ENCODE measurements around the gene NSRP1.
"Not testable (repeated sequence)": the region's sequence is repeated elsewhere in the genome, so short reads cannot be mapped to it uniquely, and the experiment has no call there.

The NSRP1 gene

DNA sequence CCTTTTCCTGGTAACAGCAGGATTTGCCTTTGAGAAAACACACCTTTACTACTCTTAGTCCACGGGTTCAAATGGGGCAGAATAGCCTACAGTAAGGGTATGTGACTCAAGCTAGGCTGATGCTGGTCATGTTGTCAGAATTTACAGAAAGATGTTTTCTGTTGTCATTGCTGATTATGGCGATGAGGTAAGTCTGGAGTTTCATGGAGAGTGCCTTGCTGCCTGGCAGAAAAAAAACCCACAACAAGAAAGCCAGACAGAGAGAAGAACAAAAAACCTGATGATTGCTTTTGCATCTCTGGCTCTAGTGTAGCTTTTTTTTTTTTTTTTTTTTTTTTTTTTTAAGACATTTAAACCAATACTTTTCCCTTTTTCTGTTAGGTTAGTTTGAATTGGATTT lies 71.0 kb downstream of the NSRP1 start:
- DNase-seq (ENCODE audit: low read depth) = no peak

DNA sequence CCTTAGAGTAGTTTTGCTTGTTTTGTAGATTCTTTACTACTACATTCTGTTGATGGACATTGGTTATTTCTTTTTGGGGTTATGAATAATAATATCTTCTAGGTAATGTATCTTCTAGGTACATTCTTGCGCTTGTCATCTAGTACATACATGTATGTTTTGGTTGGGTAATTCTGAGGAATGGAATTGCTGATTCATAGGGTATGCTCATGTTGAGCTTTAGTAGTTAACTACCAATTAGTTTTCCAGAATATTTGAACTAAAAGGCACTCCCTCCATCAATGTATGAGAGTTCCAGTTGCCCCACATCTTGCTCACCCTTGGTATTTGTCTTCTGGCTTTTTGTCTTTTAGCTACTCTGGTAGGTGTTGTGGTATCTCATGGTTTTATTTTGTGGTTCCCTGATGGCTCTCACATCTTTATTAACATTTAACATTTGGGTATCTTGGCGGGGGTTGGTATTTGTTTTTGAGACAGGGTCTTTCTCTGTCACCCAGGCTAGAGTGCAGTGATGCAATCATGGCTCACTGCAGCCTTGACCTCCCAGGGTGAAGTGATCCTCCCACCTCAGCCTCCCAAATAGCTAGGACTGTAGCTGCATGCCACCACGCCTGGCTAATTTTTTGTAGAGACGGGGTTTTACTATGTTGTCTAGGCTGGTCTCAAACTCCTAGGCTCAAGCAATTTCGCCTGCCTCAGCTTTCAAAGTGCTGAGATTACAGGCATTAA lies 71.8 kb downstream of the NSRP1 start:
- DNase-seq (ENCODE audit: low read depth) = no peak

DNA sequence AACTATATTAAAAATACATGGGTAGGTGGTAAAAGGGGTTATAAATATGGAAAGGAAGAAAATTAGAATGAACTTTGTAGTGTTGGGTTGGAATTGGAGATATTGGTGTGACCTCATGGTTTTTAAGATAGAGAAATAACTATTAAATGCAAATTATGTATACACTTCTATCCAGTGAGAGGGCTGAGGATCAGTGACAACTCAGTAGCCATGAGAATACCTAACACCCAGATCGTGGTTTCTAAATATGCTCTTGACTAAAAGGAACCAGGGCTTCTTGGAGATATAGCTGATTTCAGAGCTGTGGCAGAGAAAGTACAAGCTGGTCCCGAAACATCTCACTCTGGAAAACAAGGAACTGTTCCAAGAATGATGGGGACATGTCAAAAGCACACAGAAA lies 74.5 kb downstream of the NSRP1 start:
- no peak for DNase-seq (ENCODE audit: low read depth)

GRCh38 chr17:30196504-30196903 lies 79.9 kb downstream of the NSRP1 start:
- DNase-seq (ENCODE audit: low read depth) = no peak

DNA sequence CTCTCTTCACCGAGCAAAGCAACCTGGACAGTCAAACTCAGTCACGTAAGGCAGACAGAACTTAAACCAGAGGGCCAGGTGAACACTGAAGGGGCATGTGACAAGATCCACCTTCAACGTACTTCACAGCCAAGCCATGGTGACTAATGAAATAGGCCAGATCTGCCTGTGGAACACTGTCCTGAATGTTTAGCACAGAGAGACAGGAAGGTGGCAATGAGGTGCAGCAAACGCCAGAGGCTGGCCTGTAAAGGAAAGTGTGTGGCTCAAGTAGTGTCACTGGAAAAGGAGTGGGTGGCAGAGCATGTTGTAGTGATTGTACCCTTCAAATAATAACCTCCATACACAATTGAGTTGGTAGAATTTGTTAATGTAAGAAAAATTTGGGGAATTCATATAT lies 80.8 kb downstream of the NSRP1 start:
- no peak for DNase-seq (ENCODE audit: low read depth)

GRCh38 chr17:30199600-30199999 lies 83.0 kb downstream of the NSRP1 start:
- no peak for DNase-seq (ENCODE audit: low read depth)

DNA sequence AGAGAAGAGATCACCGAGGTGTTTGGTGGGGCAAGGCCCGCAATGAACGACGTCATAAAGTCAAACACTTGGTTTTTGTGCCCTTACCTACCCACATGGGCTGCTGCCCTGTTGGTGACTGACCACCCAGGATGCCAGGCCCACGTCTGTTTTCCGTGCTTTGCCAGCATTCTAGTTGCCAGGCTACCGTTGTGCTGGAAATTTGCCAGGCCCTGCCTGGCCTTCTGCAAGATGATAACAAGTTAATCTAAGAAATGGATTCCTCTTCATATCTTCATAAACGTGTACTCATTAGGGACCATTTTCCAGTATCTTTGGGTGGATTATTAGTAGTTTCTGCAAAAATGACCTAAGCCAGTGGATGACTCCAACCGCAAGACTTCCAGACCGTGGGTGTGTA lies 83.5 kb downstream of the NSRP1 start:
- DNase-seq (ENCODE audit: low read depth) = no peak

DNA sequence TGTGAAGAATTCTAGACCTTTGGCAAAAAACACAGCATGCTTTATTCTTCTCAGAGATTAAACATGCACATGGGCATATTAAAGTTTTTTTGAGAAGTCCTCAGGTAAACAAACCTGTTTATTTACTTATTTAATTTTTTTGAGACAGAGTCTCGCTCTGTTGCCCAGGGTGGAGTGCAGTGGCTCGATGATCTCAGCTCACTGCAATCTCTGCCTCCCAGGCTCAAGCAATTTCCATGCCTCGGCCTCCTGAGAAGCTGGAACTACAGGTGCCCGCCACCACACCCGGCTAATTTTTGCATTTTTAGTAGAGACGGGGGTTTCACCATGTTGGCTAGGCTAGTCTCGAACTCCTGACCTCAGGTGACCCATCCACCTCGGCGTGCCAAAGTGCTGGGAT lies 84.0 kb downstream of the NSRP1 start:
- DNase-seq (ENCODE audit: low read depth) = not testable (repeated sequence)

DNA sequence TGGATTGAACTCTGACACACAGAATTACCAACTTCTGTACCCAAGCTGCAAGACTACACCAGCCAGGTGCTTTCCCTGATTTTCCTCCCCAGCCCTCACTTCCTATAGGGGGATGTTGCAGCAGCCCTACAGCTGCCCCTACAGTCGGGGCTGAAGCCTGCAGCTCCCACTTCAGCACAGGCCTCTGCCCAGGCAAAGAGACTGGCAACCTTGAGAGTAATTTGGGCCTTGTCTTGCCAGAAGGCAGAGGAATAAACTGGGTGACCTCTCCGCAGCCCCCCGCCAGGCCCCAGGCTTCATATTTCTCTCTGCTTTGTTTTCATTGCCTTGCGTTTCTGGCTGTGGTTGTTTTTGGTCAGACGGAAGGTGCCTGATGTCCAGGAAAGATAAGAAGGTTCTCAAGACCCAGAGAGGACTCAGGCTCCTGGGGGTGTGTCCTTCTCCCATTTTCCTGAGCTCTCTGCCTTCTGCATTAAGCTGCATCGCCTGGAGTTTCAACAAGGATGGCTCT lies 86.9 kb downstream of the NSRP1 start:
- DNase-seq (ENCODE audit: low read depth) = no peak

GRCh38 chr17:30207655-30208054 lies 91.0 kb downstream of the NSRP1 start:
- no peak for DNase-seq (ENCODE audit: low read depth)

GRCh38 chr17:30208214-30208613 lies 91.6 kb downstream of the NSRP1 start:
- no peak for DNase-seq (ENCODE audit: low read depth)

GRCh38 chr17:30209930-30210329 lies 93.3 kb downstream of the NSRP1 start:
- no peak for DNase-seq (ENCODE audit: low read depth)

GRCh38 chr17:30210366-30210765 lies 93.8 kb downstream of the NSRP1 start:
- no peak for DNase-seq (ENCODE audit: low read depth)

DNA sequence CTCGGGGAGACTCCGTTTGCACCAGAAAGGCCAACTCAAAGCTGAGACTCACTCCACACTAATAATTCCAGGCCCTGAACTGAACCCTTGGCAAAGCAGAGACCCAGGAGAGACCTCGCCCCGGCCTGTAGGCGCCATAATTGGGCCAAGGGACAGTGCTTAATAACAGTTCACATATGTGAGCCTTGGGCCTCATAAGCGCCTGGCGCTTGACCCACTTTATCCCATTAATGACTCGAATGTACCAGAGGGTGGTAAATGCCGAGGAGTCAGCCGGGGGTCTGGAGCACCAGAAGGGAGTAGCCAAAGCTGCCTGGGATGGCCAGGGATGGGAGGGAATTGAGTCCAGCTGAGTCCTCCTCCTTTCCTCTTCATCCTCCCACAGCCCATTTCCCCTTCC lies 94.3 kb downstream of the NSRP1 start:
- DNase-seq (ENCODE audit: low read depth) = no peak

- DNase-seq (ENCODE audit: low read depth) = no peak
These were observed 94.8 kb downstream of the NSRP1 start for GRCh38 chr17:30211371-30211770.

DNA sequence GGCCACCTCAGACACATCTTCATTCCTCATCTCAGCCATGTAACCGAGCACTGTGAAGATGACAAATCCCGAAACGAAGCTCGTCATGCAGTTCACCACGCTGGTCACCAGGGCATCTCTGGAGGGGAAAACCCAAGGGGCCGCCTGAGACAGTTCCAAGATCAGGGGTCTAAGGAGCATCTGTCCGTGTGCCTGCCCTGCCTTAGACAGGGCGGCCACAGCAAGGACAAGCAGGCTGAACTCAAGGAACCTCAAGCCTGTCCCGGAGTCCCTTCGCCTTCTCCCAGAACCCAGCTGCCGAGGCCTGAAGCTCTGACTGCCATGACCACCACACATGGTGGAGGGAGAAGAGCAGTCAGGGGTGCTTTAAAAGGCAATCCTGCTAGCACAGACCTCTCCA lies 96.1 kb downstream of the NSRP1 start:
- DNase-seq (ENCODE audit: low read depth) = no peak

DNA sequence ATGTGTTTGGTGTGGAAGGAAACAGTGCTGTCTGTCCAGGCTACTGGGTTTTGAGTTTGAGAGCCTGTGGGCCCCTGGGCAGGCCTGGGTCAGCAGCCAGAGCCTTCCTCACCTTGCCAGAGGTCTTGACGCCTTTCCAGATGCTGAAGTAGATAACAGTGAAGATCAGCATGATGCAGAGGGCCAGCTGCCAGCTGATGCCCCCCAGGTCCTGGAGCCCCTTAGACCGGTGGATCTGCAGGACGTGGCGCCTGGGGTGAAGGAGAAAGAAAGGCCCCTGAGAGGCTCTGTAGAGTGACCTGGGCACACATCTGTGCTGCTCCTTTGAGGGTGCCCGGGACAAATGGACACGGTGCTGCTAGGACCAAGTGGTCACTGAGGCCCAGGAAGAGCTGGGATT lies 100.4 kb downstream of the NSRP1 start:
- DNase-seq (ENCODE audit: low read depth) = no peak

DNA sequence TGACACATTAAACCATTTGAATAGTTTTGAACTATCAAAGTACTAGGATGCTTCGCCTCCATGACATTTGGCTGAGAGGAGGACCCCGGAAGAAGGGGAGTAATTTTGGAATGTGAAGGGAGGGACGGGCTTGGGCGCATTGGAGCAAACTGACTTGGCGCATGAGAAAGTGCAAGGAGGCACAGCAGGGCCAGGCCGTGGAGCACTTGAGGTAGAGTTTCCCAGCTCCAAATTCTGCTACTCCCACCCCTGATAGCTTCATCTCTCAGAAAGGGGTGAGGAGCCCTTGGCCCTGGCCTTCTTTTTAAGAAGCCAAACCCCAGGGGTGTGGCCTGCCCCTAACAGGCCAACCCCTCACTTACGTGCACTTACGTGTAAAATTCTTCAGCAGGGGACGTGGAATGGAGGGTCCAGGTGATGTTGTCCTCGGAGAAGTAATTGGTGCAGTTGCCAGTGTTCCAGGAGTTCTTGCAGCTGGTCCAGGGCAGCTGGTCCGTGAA lies 101.2 kb downstream of the NSRP1 start:
- no peak for DNase-seq (ENCODE audit: low read depth)

GRCh38 chr17:30218799-30219198 lies 102.2 kb downstream of the NSRP1 start:
- no peak for DNase-seq (ENCODE audit: low read depth)

DNA sequence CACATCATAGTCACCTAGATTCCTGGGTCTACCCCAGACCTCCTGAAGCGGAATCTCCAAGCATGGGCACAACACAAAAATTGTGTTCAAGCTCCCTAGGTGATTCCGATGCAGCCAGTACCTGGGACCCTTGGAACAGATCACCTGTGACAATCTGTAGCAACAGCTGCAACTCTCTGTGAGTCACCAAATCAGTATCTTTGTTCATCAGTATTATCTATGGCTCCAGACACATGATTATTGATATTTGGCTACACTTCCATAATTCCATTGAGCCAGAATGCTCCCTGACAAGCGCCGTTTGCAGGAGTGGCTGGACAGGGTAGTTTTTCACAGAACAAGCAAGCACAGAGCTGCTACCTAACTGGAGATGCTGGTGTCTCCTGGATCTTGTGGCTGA lies 102.7 kb downstream of the NSRP1 start:
- DNase-seq (ENCODE audit: low read depth) = no peak

DNA sequence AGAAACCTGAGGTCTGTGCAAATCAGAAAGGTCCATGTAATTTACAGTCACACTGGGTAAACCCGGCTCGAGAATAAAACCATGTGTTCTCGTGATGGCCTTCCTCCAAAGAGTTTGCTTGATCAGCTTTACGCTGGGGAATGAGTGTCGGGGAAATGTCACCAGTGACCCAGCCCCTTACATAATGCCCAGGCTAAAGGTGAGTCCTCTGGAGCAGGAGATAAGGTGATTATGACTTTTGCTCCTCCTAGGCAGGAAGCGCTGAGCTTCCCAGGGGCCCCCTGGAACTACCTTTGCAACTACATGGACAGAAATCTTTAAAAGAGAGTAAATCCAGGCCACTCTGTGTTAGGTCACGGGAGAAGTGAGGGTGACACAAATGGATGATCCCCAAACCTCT lies 103.2 kb downstream of the NSRP1 start:
- DNase-seq (ENCODE audit: low read depth) = no peak

GRCh38 chr17:30220414-30220813 lies 103.8 kb downstream of the NSRP1 start:
- no peak for DNase-seq (ENCODE audit: low read depth)

DNA sequence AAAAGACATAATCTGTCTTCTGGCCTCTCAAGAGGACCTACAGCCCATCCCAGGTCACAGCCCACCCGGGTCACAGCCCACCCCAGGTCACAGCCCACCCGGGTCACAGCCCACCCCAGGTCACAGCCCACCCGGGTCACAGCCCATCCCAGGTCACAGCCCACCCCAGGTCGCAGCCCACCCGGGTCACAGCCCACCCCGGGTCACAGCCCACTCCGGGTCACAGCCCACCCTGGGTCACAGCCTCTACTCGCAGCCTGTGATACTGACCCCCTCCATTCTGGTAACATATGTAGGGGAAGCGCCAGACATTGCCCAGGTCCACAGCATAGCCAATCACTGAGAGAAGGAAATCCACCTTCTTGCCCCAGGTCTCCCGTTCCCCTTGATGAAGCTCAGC lies 104.7 kb downstream of the NSRP1 start:
- no peak for DNase-seq (ENCODE audit: low read depth)

- DNase-seq (ENCODE audit: low read depth) = no peak
These were observed 105.6 kb downstream of the NSRP1 start for GRCh38 chr17:30222251-30222650.
